BLaER1 (cell line): ENCODE measurements around the gene SLC6A17.

Source experiments
- H3K27ac ChIP-seq: shearing (Covaris generic); formaldehyde crosslinking; 2 replicates; pipeline ENCODE4 v1.8.1; 2022
- H3K27me3 ChIP-seq: shearing (Covaris generic); formaldehyde crosslinking; 2 replicates; pipeline ENCODE4 v1.8.1; 2022
- H3K36me3 ChIP-seq: shearing (Covaris generic); formaldehyde crosslinking; 2 replicates; pipeline ENCODE4 v1.8.1; 2022
- H3K4me1 ChIP-seq: shearing (Covaris generic); formaldehyde crosslinking; 2 replicates; pipeline ENCODE4 v1.8.1; 2022
- H3K4me2 ChIP-seq: shearing (Covaris generic); formaldehyde crosslinking; 2 replicates; pipeline ENCODE4 v1.8.1; 2022
- H3K4me3 ChIP-seq: shearing (Covaris generic); formaldehyde crosslinking; 2 replicates; pipeline ENCODE4 v1.8.1; 2022
- H3K9ac ChIP-seq: shearing (Covaris generic); formaldehyde crosslinking; 2 replicates; pipeline ENCODE4 v1.8.1; 2022
- H3K9me3 ChIP-seq: shearing (Covaris generic); formaldehyde crosslinking; 2 replicates; pipeline ENCODE4 v1.8.1; 2022
- H4K20me1 ChIP-seq: shearing (Covaris generic); formaldehyde crosslinking; 2 replicates; pipeline ENCODE4 v1.8.1; 2022
- Cebpa-rat ChIP-seq: shearing (Covaris generic); IDR thresholded peaks from 2 replicates; pipeline ENCODE4 v1.8.1; 2022

The SLC6A17 gene

DNA sequence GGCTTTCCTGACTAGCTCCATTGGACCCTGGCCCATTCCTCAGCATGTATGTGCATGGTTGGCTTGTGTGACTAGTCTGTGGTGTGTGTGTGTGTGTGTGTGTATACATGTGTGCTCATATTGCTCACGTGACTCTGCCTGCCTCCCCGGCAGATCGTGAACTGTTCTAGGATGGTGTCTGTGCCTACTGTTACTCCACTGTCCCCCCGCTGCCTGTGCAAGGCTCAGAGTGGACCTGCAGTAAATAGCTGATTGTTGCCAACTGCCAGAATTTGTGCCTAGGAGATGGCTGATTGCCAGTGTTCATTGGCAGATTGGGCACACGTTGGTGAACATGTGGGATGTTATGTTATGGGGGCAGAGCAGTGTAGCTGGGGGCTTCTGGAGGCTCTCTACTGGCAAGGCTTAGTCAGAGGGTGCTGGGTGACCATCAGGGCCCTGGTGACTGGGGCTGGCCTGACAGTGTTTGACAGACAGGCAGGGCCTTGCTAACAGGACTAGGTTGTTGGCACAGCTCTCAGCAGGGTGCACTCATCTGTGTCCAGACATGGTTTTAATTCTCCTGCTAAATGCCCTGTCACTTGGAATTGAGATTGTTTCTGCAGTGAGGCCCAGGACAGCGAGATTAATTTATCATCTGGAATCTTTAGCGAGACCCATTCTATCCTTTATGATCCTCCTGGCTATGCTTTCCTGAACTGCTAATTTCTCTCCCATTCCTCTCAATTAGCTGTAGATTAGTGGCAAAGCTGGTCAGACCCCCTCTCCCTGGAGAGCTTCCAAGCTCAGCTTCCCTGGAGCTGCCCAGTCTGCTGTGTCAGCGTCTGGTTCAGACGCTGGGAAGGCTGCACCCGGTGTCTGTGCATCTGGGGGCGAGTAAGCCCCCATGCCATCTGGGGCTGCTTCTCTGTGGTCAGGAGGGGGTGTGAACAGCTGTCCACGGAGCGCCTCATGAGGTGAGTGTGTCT, 20.8 kb downstream of the SLC6A17 start:
- no peak overlapping the region for H3K27ac ChIP-seq
- no peak for TF ChIP-seq Cebpa-rat
- no peaks in the 10 kb centered on the region for H3K36me3 ChIP-seq
- H4K20me1 ChIP-seq = no peaks in the 10 kb centered on the region
- peaks cover 7% of the 10 kb centered on the region; the same call in 1 of the 2 replicates for H3K4me1 ChIP-seq
- no peak overlapping the region for H3K4me3 ChIP-seq
- no peak overlapping the region for H3K4me2 ChIP-seq
- no peak overlapping the region for H3K9ac ChIP-seq
- no peaks in the 10 kb centered on the region for H3K27me3 ChIP-seq
- no peaks in the 10 kb centered on the region for H3K9me3 ChIP-seq

DNA sequence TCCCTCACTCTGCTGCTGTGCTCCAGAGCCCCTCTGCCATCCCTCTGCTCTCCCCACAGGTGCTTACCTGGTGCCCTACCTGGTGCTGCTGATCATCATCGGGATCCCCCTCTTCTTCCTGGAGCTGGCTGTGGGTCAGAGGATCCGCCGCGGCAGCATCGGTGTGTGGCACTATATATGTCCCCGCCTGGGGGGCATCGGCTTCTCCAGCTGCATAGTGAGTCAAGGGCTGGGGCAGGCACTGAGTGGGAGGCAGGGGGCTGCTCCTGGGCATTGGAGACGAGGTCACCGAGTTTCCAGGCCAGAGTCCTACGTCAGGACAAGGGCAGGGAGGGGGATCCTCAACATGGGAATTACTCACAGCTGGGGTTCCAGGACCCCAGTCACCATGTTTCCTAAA, 21.7 kb downstream of the SLC6A17 start:
- Histone ChIP-seq H3K27me3 (no peaks in the 10 kb centered on the region), H3K4me2 (no peak overlapping the region), H3K9ac (no peak overlapping the region), H4K20me1 (no peaks in the 10 kb centered on the region), H3K4me3 (no peak overlapping the region), H3K4me1 (peaks cover 12% of the 10 kb centered on the region; the same call in 1 of the 2 replicates), H3K27ac (no peak overlapping the region), H3K36me3 (no peaks in the 10 kb centered on the region), H3K9me3 (no peaks in the 10 kb centered on the region)
- TF ChIP-seq Cebpa-rat = no peak

DNA sequence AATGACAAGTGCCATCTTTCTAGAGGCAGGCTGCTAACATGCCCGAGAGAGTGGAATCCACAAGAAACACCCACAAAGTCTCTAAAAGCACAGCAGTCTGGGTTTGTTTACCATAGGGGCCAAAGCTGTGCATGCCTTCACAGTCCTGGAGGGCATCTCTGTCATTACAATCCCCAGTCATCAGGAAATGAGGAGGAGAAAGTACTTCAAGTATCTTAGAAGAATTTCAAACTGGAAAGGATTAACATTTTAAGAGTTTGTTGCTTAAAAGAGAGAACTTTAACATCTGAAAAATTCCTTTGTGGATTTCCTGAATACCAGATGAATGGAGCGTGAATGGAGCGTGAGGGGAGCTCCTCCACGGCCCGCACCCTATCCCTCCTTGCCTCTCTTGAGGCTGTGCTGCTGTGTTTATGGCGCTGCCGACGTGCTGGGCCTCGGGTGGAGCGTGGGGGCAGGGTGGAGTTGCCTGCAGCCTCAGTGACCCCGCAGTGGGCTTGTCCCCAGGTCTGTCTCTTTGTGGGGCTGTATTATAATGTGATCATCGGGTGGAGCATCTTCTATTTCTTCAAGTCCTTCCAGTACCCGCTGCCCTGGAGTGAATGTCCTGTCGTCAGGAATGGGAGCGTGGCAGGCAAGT, 23.3 kb downstream of the SLC6A17 start:
- Histone ChIP-seq H3K4me1 (peaks cover 12% of the 10 kb centered on the region; the same call in 1 of the 2 replicates), H4K20me1 (no peaks in the 10 kb centered on the region), H3K9me3 (no peaks in the 10 kb centered on the region), H3K27ac (no peak overlapping the region), H3K4me3 (no peak overlapping the region), H3K4me2 (no peak overlapping the region), H3K9ac (no peak overlapping the region), H3K27me3 (no peaks in the 10 kb centered on the region), H3K36me3 (no peaks in the 10 kb centered on the region)
- TF ChIP-seq Cebpa-rat = no peak

DNA sequence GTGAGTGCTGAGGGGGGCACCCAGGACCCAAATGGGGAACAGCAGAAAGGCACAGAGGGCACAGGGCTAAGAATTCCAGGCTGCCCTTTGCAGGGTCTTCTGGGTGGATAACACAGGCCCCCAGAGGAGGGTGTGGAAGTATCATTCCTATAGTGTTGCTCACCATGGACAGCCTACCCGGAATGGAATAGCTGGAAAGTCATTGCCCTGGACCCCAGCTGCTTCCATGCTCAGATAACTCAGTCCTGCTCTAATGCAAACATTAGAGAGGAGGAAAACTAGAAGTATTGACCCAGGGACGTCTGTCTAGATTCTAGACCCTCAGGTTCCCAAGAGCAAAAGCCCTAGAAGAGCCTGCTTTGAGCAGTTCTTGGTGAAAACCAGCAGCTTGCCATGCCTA, 24.7 kb downstream of the SLC6A17 start:
- Histone ChIP-seq H3K4me2 (no peak overlapping the region), H3K9me3 (no peaks in the 10 kb centered on the region)
- TF ChIP-seq Cebpa-rat = no peak

DNA sequence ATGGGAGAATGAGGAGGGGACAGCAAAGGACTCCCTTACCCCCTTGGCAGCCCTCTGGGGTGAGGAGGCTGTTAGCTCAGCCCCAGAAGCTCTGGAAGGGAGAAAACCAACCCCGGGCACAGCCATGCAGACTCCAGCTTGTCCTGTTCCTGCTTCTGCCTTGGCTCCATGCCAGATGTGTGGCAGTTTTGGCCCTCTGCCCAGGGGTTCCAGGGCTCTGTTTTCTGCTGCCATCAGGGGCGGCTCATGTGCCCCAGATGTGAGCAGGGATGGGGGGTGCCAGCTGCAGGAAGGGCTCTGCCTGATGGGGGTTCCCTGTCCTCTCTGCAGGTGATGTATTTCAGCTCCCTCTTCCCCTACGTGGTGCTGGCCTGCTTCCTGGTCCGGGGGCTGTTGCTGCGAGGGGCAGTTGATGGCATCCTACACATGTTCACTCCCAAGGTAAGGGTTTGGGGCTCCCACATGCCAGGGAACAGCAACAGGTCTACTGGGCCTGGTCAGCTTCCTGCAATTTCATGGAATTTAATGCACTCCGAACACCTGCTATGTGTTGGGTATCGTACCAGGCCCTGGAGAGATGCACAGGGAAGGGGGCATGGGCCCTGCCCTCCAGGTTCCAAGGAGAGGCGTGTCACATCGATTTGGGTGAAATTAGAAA, 26.1 kb downstream of the SLC6A17 start:
- Histone ChIP-seq H3K27me3 (no peaks in the 10 kb centered on the region), H3K27ac (no peak overlapping the region), H3K4me2 (no peak overlapping the region), H3K9me3 (no peaks in the 10 kb centered on the region), H3K4me1 (peaks cover 9% of the 10 kb centered on the region; the same call in 1 of the 2 replicates), H3K36me3 (no peaks in the 10 kb centered on the region), H4K20me1 (no peaks in the 10 kb centered on the region), H3K9ac (no peak overlapping the region), H3K4me3 (no peak overlapping the region)
- TF ChIP-seq Cebpa-rat = no peak

More for the DNA sequence above, 24.7 kb downstream of the SLC6A17 start:
- H3K27ac ChIP-seq = no peak overlapping the region
- peaks cover 12% of the 10 kb centered on the region; the same call in 1 of the 2 replicates for H3K4me1 ChIP-seq
- no peaks in the 10 kb centered on the region for H3K36me3 ChIP-seq
- no peak overlapping the region for H3K9ac ChIP-seq
- H3K4me3 ChIP-seq = no peak overlapping the region
- no peaks in the 10 kb centered on the region for H3K27me3 ChIP-seq
- H4K20me1 ChIP-seq = no peaks in the 10 kb centered on the region

DNA sequence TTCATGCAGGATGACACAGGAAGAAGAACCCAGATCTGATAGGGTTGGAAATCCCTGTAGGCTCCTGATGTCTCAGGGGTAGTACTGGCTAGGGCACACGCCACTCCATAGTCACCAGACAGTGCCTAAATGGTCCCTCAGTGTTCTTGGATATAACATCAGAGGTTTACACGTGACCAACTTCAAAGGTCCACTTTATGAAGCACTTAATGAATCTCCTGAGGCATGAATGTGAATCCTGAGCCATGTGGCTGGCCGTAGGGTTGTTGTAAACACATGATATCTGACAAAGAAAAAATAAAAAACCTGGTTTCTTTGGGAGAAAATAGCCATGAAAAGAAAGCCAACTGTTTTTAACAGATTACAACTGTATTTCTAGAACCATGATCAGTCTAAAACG, 27.5 kb downstream of the SLC6A17 start:
- Histone ChIP-seq H3K4me2 (no peak overlapping the region), H3K9me3 (no peaks in the 10 kb centered on the region), H3K27me3 (no peaks in the 10 kb centered on the region), H3K4me3 (no peak overlapping the region), H4K20me1 (no peaks in the 10 kb centered on the region), H3K27ac (no peak overlapping the region), H3K4me1 (peaks cover 6% of the 10 kb centered on the region; the same call in 1 of the 2 replicates), H3K36me3 (no peaks in the 10 kb centered on the region), H3K9ac (no peak overlapping the region)
- no peak for TF ChIP-seq Cebpa-rat

DNA sequence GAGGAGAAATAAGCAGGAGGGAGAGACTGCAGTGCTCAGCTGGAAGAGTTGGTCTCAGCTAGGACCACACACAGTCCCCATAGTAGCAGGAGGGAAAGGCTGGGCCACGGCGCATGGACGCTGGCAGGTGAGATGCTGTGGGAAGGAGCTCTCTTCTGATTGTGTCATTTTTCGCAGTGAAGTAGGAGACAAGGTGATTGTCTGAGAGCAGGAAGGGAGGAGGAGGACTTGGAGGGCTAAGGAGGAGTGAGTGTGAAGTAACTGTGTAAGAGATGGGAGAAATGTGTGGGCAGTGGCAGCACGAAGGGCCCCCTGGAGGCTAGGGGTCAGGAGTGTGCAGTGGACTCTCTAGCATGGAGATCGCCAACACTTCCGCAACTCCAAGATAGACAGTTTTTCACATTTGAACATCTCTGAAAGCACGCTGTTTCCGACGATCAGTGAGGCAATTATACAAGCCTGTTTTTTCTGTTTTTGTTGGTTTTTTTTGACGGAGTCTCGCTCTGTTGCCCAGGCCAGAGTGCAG, 33.4 kb downstream of the SLC6A17 start:
- no peak for TF ChIP-seq Cebpa-rat
- no peaks in the 10 kb centered on the region for H3K9me3 ChIP-seq
- H3K36me3 ChIP-seq = no peaks in the 10 kb centered on the region
- no peak overlapping the region for H3K27ac ChIP-seq
- H3K4me2 ChIP-seq = no peak overlapping the region
- no peaks in the 10 kb centered on the region for H3K4me1 ChIP-seq
- no peaks in the 10 kb centered on the region for H4K20me1 ChIP-seq
- no peak overlapping the region for H3K4me3 ChIP-seq
- no peaks in the 10 kb centered on the region for H3K27me3 ChIP-seq
- no peak overlapping the region for H3K9ac ChIP-seq

DNA sequence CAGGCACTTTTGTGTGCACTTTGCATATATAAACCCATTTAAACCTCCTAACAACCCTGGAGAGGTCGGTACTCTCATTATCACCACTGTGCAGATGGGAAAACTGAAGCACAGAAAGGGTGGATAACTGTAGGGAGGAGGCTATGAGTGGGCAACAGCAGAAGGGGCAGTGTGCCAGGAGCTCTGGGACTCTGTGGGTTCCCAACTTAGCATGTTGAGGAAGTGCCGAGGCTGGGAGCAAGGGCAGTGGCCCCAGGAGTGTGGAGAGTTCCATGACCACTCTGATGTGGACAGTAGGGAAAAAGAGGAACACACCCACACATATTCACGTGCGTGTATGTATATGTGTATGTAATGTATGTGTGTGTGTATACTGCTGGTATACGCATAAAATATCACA, 34.2 kb downstream of the SLC6A17 start:
- TF ChIP-seq Cebpa-rat = no peak
- Histone ChIP-seq H3K9ac (no peak overlapping the region), H3K36me3 (no peaks in the 10 kb centered on the region), H4K20me1 (no peaks in the 10 kb centered on the region), H3K4me1 (no peaks in the 10 kb centered on the region), H3K9me3 (no peaks in the 10 kb centered on the region), H3K27ac (no peak overlapping the region), H3K4me3 (no peak overlapping the region), H3K4me2 (no peak overlapping the region), H3K27me3 (no peaks in the 10 kb centered on the region)

DNA sequence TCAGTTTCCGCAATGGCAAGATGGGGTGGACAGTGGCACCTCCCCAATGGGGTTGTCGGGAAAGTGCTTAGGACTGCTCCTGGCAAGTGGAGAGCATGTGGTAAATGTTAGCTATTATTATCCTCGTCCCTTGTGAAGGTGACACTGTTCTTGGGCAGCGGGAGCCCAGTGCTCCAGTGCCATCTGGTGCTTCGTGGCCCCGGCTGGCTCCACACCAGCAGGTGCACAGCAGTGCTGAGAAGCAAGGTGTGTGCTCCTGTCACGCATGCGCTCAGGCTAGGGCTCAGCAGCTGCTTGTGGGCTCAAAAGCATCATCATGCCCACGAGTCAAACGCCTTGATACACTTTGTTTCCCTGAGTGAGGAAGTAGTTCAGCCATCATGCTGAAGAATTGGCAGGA, 34.9 kb downstream of the SLC6A17 start:
- no peak overlapping the region for H3K9ac ChIP-seq
- no peak overlapping the region for H3K4me2 ChIP-seq
- H3K9me3 ChIP-seq = no peaks in the 10 kb centered on the region
- no peak overlapping the region for H3K27ac ChIP-seq
- H3K4me3 ChIP-seq = no peak overlapping the region
- no peak for TF ChIP-seq Cebpa-rat
- H3K4me1 ChIP-seq = no peaks in the 10 kb centered on the region
- H3K36me3 ChIP-seq = no peaks in the 10 kb centered on the region
- H4K20me1 ChIP-seq = no peaks in the 10 kb centered on the region
- no peaks in the 10 kb centered on the region for H3K27me3 ChIP-seq

DNA sequence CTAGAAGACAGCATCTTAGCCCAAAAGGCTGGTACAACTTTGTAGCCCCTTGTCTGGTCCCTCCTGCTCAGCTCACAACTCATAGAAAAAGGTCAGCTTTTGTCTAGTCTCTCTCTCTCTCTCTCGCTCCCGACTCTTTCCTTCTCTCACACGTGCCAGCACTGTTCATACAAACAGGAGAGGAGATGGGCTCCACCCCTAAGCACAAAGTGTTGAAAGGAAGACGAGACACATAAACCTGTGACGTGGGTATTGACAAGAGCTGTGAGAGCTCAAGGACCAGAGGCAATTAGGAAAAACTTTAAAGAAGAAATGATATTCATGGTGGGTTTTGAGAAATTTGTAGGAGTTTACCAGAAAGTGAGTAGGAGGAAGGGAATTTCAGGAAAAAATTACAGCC, 36.3 kb downstream of the SLC6A17 start:
- Histone ChIP-seq H3K27me3 (no peaks in the 10 kb centered on the region), H4K20me1 (no peaks in the 10 kb centered on the region), H3K4me2 (no peak overlapping the region), H3K4me1 (no peaks in the 10 kb centered on the region), H3K9me3 (no peaks in the 10 kb centered on the region), H3K36me3 (no peaks in the 10 kb centered on the region), H3K27ac (no peak overlapping the region), H3K9ac (no peak overlapping the region), H3K4me3 (no peak overlapping the region)
- no peak for TF ChIP-seq Cebpa-rat
